K562 (cell line): ENCODE results near the gene LMOD1. TPM values are rescaled to one million over a fixed set of nuclear protein-coding genes. Genes with fewer than 3 reads are reported as not detected.

Experiments used
- ARNT ChIP-seq, 2 experiments: fragments of 450-650 bp; IDR thresholded peaks; 2 replicates each; pipeline ENCODE4 v1.6.1; 2016; ENCODE audit warnings: mild to moderate bottlenecking in 1 of 2
- E2F3 ChIP-seq: fragments of 250-450 bp; sonication (Bioruptor Pico); IDR thresholded peaks from 2 replicates; pipeline ENCODE4 v1.4.0; 2020; ENCODE audit warnings: mild to moderate bottlenecking
- EGR1 ChIP-seq: fragments of 450-650 bp; conservative IDR thresholded peaks from 2 replicates; pipeline ENCODE4 v1.6.1; 2017; ENCODE audit warnings: mild to moderate bottlenecking
- ELK1 ChIP-seq: sonication (generic); formaldehyde crosslinking; IDR thresholded peaks from 2 replicates; pipeline ENCODE4 v1.8.1; 2022; ENCODE audit warnings: missing genetic modification reagents
- EP400 ChIP-seq: fragments of 450-650 bp; IDR thresholded peaks from 2 replicates; pipeline ENCODE4 v1.6.1; 2017; ENCODE audit warnings: antibody characterized with exemption, mild to moderate bottlenecking, moderate library complexity
- ETV1 ChIP-seq: fragments of 450-650 bp; conservative IDR thresholded peaks from 2 replicates; pipeline ENCODE4 v1.6.1; 2016; ENCODE audit warnings: missing genetic modification characterization, control low read depth, low read depth, missing compliant biosample characterization
- KDM1A ChIP-seq, 2 experiments: fragments of 450-650 bp; IDR thresholded peaks; 2 replicates each; pipeline ENCODE4 v1.6.1; 2016; ENCODE audit warnings: mild to moderate bottlenecking in 2 of 2
- KDM5B ChIP-seq: fragments of 200-600 bp; sonication (generic); IDR thresholded peaks from 2 replicates; pipeline ENCODE4 v1.6.1; 2012; ENCODE audit warnings: low read depth, mild to moderate bottlenecking, moderate library complexity, low read length, control low read depth, inconsistent platforms; ENCODE audit not compliant: insufficient replicate concordance
- MEF2A ChIP-seq: IDR thresholded peaks from 2 replicates; pipeline ENCODE4 v1.6.1; 2011; ENCODE audit warnings: low read depth, mild to moderate bottlenecking, low read length, moderate library complexity; ENCODE audit not compliant: control insufficient read depth
- MTA1 ChIP-seq: fragments of 450-650 bp; IDR thresholded peaks from 2 replicates; pipeline ENCODE4 v1.6.1; 2017; ENCODE audit warnings: borderline replicate concordance
- SPI1 ChIP-seq: IDR thresholded peaks from 2 replicates; pipeline ENCODE4 v1.6.1; 2011; ENCODE audit warnings: low read depth, low read length, control low read depth, borderline replicate concordance
- TEAD2 ChIP-seq: fragments of 450-650 bp; IDR thresholded peaks from 2 replicates; pipeline ENCODE4 v1.6.1; 2016; ENCODE audit warnings: missing genetic modification characterization, control low read depth, missing compliant biosample characterization
- ZBTB33 ChIP-seq: sonication (generic); formaldehyde crosslinking; IDR thresholded peaks from 2 replicates; pipeline ENCODE4 v1.8.1; 2023; ENCODE audit warnings: mild to moderate bottlenecking, missing genetic modification reagents
- ZBTB49 ChIP-seq: sonication (generic); formaldehyde crosslinking; IDR thresholded peaks from 2 replicates; pipeline ENCODE4 v1.8.0; 2022; ENCODE audit warnings: missing genetic modification reagents, mild to moderate bottlenecking, borderline replicate concordance
- ZNF12 ChIP-seq: sonication (generic); formaldehyde crosslinking; IDR thresholded peaks from 2 replicates; pipeline ENCODE4 v1.4.0; 2020; ENCODE audit warnings: mild to moderate bottlenecking, missing genetic modification reagents
- ZNF133 ChIP-seq: fragments of 250-450 bp; sonication (Bioruptor Pico); IDR thresholded peaks from 2 replicates; pipeline ENCODE4 v1.4.0; 2020; ENCODE audit warnings: mild to moderate bottlenecking
- polyA plus RNA-seq, 8 experiments: library from polyadenylated mRNA; depleted of rRNA in 4 of 8; stranded (reverse) in 5 of 8; unstranded in 3 of 8; fragments of >200 nt; fragmentation: Nextera tagmentation in 2 of 8; fragmentation: Illumina TruSeq in 1 of 8; extraction: Ambion mirVana in 2 of 8; extraction: Trizol in 1 of 8; gene quantifications; 2 replicates each; pipeline versions ENCODE4 v1.2.1 to v1.2.3, GENCODE V29; 2011 to 2014; ENCODE audit warnings: inconsistent platforms in 1 of 8, missing spikeins in 1 of 8
- total RNA-seq, 7 experiments: library from RNA; depleted of rRNA in 6 of 7; stranded (reverse); fragments of >200 nt in 6 of 7; fragmentation: Illumina TruSeq in 2 of 7; extraction: Trizol in 2 of 7; gene quantifications; 2 replicates each; pipeline versions ENCODE4 v1.2.1 to v1.2.3, GENCODE V29; 2011 to 2021; ENCODE audit warnings: low replicate concordance in 1 of 7
- TF ChIP-seq, protein P1 (sequence below): fragments of 250-450 bp; sonication (Bioruptor Pico); IDR thresholded peaks from 2 replicates; pipeline ENCODE4 v1.5.0; 2021; ENCODE audit warnings: mild to moderate bottlenecking, moderate library complexity
- TF ChIP-seq, protein P2 (sequence below): fragments of 450-650 bp; formaldehyde crosslinking; IDR thresholded peaks from 2 replicates; pipeline ENCODE4 v1.4.0; 2020; ENCODE audit warnings: mild to moderate bottlenecking, mixed read lengths

The LMOD1 gene
- total and polyA plus RNA-seq, 9 of the 15 experiments (the other 6 are each of a cell fraction or from before 2014, with no cell fraction given): 0.03 to 0.54 (median 0.38) TPM; not detected in 1

- TF ChIP-seq ELK1 (no peak), ZNF12 (CRISPR knock-in tag) (no peak), ARNT (IDR thresholded peaks at IDR 0.05) (no peak), ETV1 (no peak), ZBTB49 (CRISPR knock-in tag) (no peak), EP400 (no peak; the same call in 1 of the 2 replicates), MTA1 (peak; percentile 75; the same call in 1 of the 2 replicates), EGR1 (no peak), ZNF133 (CRISPR knock-in tag) (no peak), ZBTB33 (0 out of 2 replicates have a peak, but pooled peaks have one; percentile 10), KDM5B (no peak), TEAD2 (tag) (no peak), E2F3 (no peak), KDM1A (IDR thresholded peaks at IDR 0.05) (peak; percentile 37 to 43; a peak in 2 of 4 replicates), SPI1 (no peak), MEF2A (no peak)
- TF ChIP-seq, protein P1, sequence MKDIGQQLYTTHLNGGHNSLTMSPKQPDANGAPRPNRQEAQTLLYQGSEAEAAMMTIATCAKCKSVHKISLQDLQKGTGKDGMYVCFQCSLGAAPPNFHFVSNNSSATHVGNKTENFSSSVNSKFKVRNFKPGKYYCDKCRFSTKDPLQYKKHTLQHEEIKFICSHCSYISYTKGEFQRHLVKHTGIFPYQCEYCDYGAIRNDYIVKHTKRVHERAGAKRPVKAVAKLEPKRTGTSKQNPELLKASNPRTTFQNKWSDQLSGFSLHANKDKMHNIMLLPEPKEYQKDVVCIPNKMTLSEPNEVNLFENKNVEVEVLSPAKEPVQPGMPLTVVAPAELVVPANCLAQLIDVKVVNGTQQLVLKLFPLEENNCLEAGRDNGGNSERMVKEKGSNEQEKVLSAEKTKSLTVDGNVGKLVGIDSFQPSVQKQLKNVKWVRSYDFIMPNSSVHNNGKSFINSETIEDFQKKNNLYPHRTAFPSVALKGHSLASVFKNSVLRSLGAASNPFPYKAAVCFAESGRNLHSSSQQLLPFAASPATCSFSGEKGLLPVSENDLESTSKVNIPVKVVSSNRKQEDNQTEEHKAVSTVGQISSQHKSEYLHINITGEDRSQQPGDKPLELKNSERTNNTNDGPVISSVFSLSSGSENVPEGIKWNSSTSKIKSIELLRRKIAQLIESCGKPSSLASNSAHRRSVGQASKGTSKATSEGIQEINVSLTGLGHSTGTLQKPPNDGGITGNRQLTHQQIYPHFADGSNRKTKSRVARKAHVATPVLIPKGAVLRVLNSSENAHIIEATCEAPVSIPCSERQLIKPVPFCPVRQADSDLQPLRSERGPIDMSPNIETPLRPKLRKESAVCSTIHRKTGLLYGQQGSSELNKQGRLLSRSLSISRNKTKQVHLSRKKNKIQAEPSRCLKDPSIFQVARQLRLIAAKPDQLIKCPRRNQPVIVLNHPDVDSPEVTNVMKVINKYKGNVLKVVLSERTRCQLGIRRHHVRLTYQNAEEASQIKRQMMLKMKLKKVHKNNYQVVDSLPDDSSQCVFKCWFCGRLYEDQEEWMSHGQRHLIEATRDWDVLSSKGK (CRISPR knock-in tag): no peak
- TF ChIP-seq, protein P2, sequence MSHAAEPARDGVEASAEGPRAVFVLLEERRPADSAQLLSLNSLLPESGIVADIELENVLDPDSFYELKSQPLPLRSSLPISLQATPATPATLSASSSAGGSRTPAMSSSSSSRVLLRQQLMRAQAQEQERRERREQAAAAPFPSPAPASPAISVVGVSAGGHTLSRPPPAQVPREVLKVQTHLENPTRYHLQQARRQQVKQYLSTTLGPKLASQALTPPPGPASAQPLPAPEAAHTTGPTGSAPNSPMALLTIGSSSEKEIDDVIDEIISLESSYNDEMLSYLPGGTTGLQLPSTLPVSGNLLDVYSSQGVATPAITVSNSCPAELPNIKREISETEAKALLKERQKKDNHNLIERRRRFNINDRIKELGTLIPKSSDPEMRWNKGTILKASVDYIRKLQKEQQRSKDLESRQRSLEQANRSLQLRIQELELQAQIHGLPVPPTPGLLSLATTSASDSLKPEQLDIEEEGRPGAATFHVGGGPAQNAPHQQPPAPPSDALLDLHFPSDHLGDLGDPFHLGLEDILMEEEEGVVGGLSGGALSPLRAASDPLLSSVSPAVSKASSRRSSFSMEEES (CRISPR knock-in tag): no peak
These were observed 29.6 kb downstream of the LMOD1 start (continued) for GRCh38 chr1:201916649-201917249.
